GM18505 (cell line): Measurements from ENCODE around the gene TCF19.
"Not testable (repeated sequence)": the region's sequence is repeated elsewhere in the genome, so short reads cannot be mapped to it uniquely, and the experiment has no call there.

Experiments
- ATAC-seq: cut with Tn5 transposase; IDR thresholded peaks from one replicate; pipeline ENCODE4 v1.9.1; 2021; ENCODE audit not compliant: unreplicated experiment
- POLR2A ChIP-seq: IDR thresholded peaks from 4 replicates; pipeline ENCODE4 v1.6.1; 2011; ENCODE audit warnings: borderline replicate concordance; ENCODE audit not compliant: insufficient read depth, insufficient read length; ENCODE audit errors: extremely low read depth

TCF19 gene

DNA sequence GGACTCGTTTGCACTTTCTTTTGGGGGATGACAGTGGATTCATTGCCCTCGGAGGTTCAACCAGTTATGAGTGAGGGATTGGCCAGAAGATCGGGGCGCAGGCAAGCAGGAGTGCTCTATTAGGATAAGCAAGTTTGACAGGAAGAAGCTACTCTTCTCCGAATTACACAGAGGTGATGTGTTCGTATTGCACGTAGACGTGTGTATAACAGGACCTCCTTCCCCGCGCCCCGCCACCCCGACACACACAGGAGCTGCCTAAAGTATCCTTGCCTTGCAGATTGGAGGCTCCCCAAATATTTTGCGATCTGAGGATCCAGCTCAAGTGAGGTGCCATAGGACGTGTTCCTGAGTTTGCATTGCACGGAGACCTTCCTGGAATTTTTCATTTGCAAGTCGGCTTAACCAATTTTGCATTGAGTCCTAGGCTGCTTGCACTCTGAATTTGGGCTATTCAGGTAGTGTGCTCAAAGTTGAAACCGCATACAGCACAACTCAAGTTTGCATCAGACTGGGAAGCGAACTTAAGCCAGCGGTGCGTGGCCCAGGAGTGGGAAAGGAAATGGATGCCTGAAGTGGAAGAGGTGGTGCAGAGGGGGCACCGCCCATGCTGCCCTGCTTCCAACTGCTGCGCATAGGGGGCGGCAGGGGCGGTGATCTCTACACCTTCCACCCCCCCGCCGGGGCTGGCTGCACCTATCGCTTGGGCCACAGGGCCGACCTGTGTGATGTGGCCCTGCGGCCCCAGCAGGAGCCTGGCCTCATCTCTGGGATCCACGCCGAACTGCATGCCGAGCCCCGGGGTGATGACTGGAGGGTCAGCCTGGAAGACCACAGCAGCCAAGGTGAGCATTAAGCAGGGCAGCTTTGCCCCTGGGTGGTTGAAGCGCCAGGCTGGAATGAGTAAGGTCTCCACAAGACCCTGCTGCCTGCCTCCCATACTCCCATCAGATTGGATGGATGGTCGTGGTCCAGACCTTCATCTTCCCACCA, 770 bp downstream of the TCF19 start:
- no peak for ATAC-seq
- TF ChIP-seq POLR2A, result no peak

DNA sequence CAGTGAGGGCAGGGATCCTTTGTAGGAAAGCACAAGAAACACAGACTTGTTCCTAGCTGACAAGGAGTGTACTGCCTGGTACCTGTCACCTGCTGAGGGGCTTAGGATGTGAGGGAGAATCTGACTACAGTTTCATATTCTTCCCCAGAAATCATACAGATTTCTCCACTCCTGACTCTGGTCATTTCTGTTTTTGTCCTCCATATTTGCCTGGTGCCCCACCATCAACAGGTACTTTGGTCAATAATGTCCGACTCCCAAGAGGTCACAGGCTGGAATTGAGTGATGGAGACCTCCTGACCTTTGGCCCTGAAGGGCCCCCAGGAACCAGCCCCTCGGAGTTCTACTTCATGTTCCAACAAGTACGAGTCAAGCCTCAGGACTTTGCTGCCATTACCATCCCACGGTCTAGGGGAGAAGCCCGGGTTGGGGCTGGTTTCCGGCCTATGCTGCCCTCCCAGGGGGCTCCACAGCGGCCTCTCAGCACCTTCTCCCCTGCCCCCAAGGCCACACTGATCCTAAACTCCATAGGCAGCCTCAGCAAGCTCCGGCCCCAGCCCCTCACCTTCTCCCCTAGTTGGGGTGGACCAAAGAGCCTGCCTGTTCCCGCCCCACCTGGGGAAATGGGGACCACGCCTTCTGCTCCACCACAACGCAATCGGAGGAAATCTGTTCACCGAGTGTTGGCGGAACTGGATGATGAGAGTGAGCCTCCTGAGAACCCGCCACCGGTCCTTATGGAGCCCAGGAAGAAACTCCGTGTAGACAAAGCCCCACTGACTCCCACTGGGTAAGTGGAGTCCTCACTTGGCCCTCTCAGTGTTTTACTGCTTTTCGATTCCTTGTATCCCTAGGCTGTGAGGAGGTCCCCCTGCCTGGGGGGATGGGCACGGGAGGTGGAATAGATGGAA, 3.1 kb downstream of the TCF19 start:
- ATAC-seq, result no peak
- TF ChIP-seq POLR2A, result no peak

DNA sequence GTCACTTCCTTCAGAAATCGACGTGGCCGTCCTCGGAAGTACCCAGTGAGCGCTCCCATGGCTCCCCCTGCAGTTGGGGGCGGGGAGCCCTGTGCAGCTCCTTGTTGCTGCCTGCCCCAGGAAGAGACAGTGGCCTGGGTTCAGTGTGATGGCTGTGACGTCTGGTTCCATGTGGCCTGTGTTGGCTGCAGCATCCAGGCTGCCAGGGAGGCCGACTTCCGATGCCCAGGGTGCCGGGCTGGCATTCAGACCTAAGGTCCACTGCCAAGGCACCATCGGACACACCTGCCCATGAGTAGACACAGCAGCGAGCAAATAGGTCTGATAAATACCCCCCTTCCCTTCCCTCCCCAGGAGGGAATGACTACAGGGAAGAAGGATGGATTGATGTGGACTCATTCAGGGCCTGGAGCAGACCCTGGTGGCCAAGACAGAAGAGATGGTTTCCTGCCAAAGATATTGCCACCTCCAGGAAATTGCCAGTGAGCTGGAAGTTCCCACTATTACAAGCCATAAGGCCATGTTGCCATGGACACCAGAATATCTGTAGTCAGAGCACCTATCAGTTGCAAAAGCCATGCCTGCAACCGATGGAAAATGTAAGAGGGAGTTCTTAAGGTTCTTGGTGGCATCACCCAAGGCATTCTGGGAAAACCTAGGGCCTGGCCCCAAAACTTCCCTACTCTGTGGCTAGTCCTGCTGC, 4.2 kb downstream of the TCF19 start:
- no peak for TF ChIP-seq POLR2A
- no peak for ATAC-seq

DNA sequence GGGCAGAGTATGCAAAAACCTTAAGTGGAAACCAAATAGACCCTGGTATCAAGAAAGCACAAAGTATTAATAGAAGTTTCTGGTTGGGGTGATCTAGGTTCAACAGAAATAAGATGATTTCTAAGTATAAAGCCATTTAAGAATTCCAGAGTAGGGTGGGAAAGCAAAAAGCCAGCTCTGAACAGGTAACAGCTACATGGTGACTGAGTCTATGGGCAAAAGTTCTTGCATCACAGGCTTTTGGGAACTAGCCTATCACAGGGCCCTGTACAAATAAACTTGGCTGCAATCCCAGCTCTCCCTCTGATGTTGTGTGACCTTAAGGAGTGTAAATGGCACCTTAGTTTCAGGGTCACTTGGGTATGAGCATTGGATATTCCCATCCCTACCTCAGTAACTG, 5.5 kb downstream of the TCF19 start:
- ATAC-seq, result no peak
- TF ChIP-seq POLR2A, result no peak

DNA sequence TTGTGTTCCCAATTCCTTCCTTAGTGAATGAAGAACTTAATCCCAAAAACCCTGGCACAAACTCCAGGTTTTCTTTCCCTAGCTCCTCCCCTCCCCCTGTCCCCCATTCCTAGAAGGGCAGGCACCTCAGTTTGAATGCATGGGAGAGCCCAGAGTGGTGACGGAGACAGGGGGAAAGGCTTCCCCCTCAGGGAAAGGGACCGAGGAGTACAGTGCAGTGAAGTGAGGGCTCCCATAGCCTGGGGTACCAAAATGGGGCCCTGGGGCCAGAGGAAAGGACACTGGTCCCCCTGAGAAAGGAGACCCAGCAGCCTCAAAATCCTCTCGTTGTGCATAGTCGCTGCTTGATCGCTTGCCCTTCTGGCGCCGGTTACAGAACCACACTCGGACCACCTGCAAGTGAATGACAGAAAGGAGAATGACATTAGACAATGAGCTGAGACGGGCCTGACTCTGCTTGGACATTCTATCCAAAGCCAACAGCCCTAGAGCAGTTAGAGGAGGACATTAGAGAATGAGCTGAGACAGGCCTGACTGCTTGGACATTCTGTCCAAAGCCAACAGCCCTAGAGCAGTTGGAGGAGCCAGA, 6.2 kb downstream of the TCF19 start:
- ATAC-seq, result not testable (repeated sequence)

DNA sequence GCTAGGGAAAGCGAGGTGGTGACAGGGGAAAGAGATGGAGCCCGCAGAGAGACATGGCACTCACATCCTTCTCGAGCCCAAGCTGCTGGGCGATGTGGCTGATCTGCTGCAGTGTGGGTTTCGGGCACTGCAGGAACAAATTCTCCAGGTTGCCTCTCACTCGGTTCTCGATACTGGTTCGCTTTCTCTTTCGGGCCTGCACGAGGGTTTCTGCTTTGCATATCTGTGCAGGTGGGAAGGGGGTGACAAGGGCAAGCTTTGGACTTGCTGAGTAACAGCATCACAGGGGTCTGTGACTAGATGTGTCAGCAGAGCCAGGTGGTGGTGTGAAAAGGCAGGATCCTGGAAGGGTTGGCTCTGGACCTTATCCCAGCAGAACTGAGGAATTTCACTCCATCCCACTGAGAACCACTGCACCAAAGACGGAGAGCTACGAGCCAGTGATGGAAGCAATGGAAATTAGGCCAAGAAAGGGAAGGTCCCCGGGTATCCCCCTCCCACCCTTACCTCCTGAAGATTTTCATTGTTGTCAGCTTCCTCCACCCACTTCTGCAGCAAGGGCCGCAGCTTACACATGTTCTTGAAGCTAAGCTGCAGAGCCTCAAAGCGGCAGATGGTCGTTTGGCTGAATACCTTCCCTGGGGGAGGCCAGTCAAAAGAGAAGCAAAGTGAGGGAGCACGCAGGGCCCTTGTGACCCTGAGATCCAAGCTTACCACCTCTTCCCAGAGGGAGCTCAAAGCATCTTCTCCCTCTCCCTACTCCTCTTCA, 6.9 kb downstream of the TCF19 start:
- peak; percentile 67 for TF ChIP-seq POLR2A
- peak; percentile 70 for ATAC-seq

DNA sequence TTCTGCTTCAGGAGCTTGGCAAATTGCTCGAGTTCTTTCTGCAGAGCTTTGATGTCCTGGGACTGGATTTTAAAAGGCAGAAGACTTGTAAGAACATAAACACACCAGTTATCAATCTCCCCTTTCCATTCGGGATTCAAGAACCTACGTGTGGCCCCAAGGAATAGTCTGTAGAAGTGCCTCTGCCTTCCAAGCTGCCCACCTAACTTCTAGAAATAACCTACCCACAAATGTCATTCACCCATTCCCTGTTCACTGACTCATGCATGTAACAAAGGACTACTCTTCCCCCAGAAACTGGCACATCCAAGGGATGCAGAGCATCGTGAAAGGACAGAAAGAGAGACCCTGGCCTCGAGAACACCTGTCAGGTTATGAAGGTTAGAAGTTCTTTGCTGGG, 7.6 kb downstream of the TCF19 start:
- no peak for TF ChIP-seq POLR2A
- no peak for ATAC-seq

DNA sequence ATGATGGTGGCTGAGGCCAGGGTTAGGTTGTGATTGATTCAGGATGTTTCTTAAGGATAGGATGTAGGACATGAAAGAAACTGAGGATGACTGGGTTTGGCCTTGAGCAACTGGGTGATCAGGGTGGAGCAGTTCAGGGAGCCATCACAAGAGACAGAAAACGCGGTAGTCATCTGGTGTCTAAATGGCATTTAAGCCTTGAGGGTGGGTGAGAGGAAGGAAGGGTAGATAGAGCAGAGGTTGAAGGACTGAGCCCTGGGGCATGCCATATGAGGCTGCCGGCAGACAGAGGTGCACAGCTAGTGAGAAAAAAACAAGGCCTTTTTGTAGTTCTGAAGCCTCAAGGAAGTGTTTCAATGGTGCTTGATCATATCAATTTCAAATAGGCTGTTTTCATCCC, 10.2 kb downstream of the TCF19 start:
- no peak for ATAC-seq
- no peak for TF ChIP-seq POLR2A

DNA sequence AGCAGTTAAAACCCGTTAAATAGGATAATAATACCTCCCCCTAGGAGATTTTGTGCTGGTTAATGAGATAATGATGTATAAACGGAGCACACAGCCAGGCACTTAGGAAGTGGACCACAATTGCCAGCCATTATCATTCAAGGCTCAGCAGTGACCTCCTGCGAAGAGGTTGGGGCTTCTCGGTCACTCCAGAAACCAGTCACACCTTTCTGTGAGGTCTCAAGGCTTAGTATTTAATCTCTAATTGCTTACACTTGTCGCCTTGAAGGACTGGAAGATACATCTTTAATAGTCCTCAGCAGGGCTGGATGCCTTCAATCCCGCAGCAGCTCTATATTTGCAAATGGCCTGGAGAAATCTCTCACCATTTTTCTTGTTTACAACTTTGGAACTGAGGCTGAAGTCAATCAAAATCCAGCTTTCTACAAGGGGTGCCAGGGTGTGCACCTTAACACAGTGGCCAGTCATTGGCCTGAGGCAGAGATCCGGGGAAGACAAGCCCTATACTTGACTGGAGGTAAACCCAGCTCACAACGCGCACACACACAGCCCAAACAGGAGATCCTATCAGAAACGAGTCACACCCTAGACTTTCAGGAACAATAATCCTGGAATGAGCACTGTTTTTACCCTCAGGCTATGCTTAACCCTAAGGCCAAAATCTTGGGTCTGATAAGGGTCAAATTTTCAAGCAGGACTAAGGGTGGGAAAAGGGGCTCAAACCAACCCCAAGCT, 10.9 kb downstream of the TCF19 start:
- no peak for ATAC-seq
- TF ChIP-seq POLR2A, result no peak

DNA sequence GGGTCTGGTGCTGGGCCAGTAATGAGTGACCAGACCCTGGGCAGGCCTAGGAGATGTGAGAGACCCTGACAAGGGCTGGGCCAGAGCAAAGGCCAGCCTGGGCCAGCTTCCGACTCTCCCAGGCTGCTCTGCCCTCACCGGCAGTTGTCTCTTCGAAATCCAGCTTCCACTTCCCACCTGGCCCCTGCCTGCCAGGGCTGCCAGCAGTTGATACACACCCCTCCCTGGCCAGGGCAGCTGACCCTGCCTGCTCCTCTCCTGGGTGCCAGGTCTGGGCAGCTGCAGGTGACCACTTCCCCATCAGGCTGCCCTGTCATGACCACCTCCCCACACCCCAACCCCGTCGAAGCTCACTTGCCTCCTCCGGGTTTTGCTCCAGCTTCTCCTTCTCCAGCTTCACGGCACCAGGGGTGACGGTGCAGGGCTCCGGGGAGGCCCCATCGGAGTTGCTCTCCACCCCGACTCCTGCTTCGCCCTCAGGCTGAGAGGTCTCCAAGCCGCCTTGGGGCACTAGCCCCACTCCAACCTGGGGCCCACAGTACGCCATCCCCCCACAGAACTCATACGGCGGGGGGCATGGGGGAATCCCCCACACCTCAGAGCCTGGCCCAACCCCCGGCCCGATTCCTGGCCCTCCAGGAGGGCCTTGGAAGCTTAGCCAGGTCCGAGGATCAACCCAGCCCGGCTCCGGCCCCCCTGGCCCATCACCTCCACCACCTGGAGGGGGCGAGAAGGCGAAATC, 11.6 kb downstream of the TCF19 start:
- not testable (repeated sequence) for ATAC-seq

DNA sequence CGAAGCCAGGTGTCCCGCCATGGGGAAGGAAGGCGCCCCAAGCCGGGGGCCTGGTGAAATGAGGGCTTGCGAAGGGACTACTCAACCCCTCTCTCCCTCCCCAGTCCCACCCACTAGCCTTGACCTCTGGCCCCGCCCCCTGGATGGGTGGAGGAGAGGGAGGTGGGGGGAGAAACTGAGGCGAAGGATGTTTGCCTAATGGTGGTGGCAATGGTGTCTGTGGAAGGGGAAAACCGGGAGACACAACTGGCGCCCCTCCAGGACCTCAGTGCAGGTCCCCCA, 12.2 kb downstream of the TCF19 start, which contains the start of gene POU5F1:
POU5F1 (minus strand) TSS at position 83 of the 282 bp plus-strand sequence; CDS start at position 21, 62 bp downstream.
- ATAC-seq, result no peak
- TF ChIP-seq POLR2A, result no peak

DNA sequence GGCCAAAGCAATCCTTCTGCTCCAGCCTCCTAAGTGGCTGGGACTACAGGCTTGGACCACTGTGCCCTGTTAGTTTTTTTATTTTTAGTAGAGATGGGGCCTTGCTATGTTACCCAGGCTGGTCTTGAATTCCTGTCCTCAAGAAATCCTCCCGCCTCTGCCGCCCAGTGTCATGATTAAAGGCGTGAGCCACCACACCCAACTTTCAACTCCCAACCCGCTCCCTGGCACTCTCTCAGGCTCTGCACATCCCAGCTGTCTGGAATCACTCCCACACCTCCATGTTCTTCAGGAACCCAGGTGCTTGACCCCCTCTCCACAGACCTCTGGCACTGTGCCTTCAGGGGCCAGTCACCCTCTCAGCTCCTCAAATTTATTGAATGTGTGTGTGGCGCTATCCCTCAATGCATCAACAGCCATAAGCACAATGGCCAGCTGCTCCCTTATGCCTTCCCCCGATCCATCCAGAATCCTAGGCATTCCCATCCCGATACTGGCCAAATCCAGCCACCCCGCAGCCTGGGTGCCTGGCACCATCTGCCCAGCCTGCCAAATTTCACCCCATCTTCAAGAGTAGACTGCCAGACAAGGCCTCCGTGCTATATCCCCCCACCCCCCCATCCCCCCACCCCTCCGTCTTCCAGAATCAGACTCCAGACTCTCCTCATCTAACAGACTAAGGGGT, 12.7 kb downstream of the TCF19 start:
- no peak for ATAC-seq
- TF ChIP-seq POLR2A, result no peak
